H1 (cell line): ENCODE data around the gene TMEM63A. TPM values are rescaled to one million over a fixed set of nuclear protein-coding genes. Genes with fewer than 3 reads are reported as not detected.

Experiments
- CBX8 ChIP-seq: fragments of 300-800, 300-1000 bp; sonication (generic); IDR thresholded peaks from 2 replicates; pipeline ENCODE4 v1.7.1; 2016; ENCODE audit warnings: low read depth, low read length, borderline replicate concordance
- CTBP2 ChIP-seq: IDR thresholded peaks from 2 replicates; pipeline ENCODE4 v1.7.0; 2011; ENCODE audit warnings: borderline replicate concordance, mild to moderate bottlenecking, moderate library complexity, mixed read lengths, low read length; ENCODE audit not compliant: insufficient read depth, insufficient read length
- EGR1 ChIP-seq: IDR thresholded peaks from 2 replicates; pipeline ENCODE4 v1.6.1; 2011; ENCODE audit warnings: low read depth, low read length, borderline replicate concordance
- KDM1A ChIP-seq: fragments of 200-600, 300-600 bp; sonication (generic); IDR thresholded peaks from 2 replicates; pipeline ENCODE4 v1.7.1; 2016; ENCODE audit warnings: mild to moderate bottlenecking, low read length, borderline replicate concordance
- PHF8 ChIP-seq: fragments of 200-600 bp; sonication (generic); conservative IDR thresholded peaks from 2 replicates; pipeline ENCODE4 v1.7.1; 2012; ENCODE audit warnings: low read depth, mild to moderate bottlenecking, inconsistent platforms, low read length, moderate library complexity
- POLR2A ChIP-seq, 2 experiments: IDR thresholded peaks; 1 replicate in 1 of 2; 2 replicates in 1 of 2; pipeline ENCODE4 v1.6.1; 2011; ENCODE audit warnings: low read depth in 2 of 2, low read length in 2 of 2, mild to moderate bottlenecking in 2 of 2; ENCODE audit errors: control extremely low read depth in 1 of 2
- RBBP5 ChIP-seq: IDR thresholded peaks from 2 replicates; pipeline ENCODE4 v1.7.1; 2012; ENCODE audit warnings: low read depth, mild to moderate bottlenecking, inconsistent platforms, low read length, moderate library complexity, borderline replicate concordance
- RFX5 ChIP-seq: IDR thresholded peaks from 2 replicates; pipeline ENCODE4 v1.6.1; 2011; ENCODE audit warnings: low read depth, low read length, improper control_type of control experiment, borderline replicate concordance
- SUZ12 ChIP-seq: fragments of 200-600 bp; sonication (generic); IDR thresholded peaks from 2 replicates; pipeline ENCODE4 v1.6.1; 2012; ENCODE audit warnings: mild to moderate bottlenecking, inconsistent platforms, low read length, moderate library complexity, mixed read lengths
- polyA plus RNA-seq, 7 experiments: library from polyadenylated mRNA; depleted of rRNA in 3 of 7; stranded (reverse) in 5 of 7; unstranded in 2 of 7; fragments of >200 nt in 5 of 7; fragments of 200-250 nt in 2 of 7; gene quantifications; 1 replicate in 5 of 7; 2 replicates in 1 of 7; 4 replicates in 1 of 7; pipeline versions ENCODE4 v1.2.1 to v1.2.3, GENCODE V29; 2011 to 2013; ENCODE audit warnings: missing spikeins in 2 of 7, mixed read lengths in 2 of 7
- total RNA-seq: library from RNA; stranded (reverse); fragmentation: NEBNext Ultra II Directional; extraction: Animal tissue kit (Norgen Biotek cat#: 25700); gene quantifications from 2 replicates; pipeline ENCODE4 v1.2.1, GENCODE V29; 2021
- TF ChIP-seq, protein P1 (sequence below): fragments of 300-600 bp; sonication (generic); IDR thresholded peaks from 2 replicates; pipeline ENCODE4 v1.7.1; 2012; ENCODE audit warnings: low read length, moderate library complexity, mild to moderate bottlenecking, inconsistent platforms; ENCODE audit not compliant: insufficient replicate concordance

TMEM63A gene
- total and polyA plus RNA-seq, 2 of the 8 experiments (the other 6 are each of a cell fraction or from before 2014, with no cell fraction given): 26.1 to 55.4 TPM

- no peak for TF ChIP-seq CBX8
- no peak for TF ChIP-seq PHF8
- TF ChIP-seq CTBP2: no peak
- TF ChIP-seq RFX5: no peak
- TF ChIP-seq EGR1: no peak
- no peak for TF ChIP-seq SUZ12
- no peak for TF ChIP-seq RBBP5
- TF ChIP-seq KDM1A: no peak
- no peak for TF ChIP-seq POLR2A (IDR thresholded peaks at IDR 0.05; ENCODE audit: control extremely low read depth in 1 of 2, low read depth in 2 of 2, low read length in 2 of 2)
- TF ChIP-seq, protein P1, sequence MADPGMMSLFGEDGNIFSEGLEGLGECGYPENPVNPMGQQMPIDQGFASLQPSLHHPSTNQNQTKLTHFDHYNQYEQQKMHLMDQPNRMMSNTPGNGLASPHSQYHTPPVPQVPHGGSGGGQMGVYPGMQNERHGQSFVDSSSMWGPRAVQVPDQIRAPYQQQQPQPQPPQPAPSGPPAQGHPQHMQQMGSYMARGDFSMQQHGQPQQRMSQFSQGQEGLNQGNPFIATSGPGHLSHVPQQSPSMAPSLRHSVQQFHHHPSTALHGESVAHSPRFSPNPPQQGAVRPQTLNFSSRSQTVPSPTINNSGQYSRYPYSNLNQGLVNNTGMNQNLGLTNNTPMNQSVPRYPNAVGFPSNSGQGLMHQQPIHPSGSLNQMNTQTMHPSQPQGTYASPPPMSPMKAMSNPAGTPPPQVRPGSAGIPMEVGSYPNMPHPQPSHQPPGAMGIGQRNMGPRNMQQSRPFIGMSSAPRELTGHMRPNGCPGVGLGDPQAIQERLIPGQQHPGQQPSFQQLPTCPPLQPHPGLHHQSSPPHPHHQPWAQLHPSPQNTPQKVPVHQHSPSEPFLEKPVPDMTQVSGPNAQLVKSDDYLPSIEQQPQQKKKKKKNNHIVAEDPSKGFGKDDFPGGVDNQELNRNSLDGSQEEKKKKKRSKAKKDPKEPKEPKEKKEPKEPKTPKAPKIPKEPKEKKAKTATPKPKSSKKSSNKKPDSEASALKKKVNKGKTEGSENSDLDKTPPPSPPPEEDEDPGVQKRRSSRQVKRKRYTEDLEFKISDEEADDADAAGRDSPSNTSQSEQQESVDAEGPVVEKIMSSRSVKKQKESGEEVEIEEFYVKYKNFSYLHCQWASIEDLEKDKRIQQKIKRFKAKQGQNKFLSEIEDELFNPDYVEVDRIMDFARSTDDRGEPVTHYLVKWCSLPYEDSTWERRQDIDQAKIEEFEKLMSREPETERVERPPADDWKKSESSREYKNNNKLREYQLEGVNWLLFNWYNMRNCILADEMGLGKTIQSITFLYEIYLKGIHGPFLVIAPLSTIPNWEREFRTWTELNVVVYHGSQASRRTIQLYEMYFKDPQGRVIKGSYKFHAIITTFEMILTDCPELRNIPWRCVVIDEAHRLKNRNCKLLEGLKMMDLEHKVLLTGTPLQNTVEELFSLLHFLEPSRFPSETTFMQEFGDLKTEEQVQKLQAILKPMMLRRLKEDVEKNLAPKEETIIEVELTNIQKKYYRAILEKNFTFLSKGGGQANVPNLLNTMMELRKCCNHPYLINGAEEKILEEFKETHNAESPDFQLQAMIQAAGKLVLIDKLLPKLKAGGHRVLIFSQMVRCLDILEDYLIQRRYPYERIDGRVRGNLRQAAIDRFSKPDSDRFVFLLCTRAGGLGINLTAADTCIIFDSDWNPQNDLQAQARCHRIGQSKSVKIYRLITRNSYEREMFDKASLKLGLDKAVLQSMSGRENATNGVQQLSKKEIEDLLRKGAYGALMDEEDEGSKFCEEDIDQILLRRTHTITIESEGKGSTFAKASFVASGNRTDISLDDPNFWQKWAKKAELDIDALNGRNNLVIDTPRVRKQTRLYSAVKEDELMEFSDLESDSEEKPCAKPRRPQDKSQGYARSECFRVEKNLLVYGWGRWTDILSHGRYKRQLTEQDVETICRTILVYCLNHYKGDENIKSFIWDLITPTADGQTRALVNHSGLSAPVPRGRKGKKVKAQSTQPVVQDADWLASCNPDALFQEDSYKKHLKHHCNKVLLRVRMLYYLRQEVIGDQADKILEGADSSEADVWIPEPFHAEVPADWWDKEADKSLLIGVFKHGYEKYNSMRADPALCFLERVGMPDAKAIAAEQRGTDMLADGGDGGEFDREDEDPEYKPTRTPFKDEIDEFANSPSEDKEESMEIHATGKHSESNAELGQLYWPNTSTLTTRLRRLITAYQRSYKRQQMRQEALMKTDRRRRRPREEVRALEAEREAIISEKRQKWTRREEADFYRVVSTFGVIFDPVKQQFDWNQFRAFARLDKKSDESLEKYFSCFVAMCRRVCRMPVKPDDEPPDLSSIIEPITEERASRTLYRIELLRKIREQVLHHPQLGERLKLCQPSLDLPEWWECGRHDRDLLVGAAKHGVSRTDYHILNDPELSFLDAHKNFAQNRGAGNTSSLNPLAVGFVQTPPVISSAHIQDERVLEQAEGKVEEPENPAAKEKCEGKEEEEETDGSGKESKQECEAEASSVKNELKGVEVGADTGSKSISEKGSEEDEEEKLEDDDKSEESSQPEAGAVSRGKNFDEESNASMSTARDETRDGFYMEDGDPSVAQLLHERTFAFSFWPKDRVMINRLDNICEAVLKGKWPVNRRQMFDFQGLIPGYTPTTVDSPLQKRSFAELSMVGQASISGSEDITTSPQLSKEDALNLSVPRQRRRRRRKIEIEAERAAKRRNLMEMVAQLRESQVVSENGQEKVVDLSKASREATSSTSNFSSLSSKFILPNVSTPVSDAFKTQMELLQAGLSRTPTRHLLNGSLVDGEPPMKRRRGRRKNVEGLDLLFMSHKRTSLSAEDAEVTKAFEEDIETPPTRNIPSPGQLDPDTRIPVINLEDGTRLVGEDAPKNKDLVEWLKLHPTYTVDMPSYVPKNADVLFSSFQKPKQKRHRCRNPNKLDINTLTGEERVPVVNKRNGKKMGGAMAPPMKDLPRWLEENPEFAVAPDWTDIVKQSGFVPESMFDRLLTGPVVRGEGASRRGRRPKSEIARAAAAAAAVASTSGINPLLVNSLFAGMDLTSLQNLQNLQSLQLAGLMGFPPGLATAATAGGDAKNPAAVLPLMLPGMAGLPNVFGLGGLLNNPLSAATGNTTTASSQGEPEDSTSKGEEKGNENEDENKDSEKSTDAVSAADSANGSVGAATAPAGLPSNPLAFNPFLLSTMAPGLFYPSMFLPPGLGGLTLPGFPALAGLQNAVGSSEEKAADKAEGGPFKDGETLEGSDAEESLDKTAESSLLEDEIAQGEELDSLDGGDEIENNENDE: no peak
Observed at GRCh38 chr1:225931270-225932136, 49.3 kb upstream of the TMEM63A start (continued).
